ENCODE data around the gene SLC35F1.

DNA sequence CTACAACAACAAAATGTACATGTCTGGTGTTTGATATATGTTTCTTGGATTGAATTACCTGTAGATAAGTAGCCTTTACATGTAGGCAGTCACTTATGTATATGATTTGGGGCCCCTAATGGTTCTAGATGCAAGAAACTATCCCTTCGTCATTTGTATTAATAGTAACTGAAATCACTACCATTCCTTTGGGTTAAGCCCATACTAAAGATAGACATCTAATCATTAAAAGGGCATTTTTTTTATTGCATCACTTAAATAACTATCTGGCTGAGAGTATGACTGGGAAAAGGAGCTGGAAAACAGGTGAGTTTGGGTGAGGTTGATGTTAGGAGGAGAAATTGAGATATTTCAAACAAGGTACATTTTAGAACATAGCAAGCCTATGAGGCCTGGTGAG is 427.6 kb downstream of the SLC35F1 start:
- TF ChIP-seq CREB1 (IDR thresholded peaks at IDR 0.05; ENCODE audit: low read depth) (no peak), EP300 (IDR thresholded peaks at IDR 0.05; ENCODE audit: borderline replicate concordance) (no peak), ZBTB7A (IDR thresholded peaks at IDR 0.05; ENCODE audit: low read depth) (no peak), TEAD4 (IDR thresholded peaks at IDR 0.05) (no peak), YY1 (IDR thresholded peaks at IDR 0.05; ENCODE audit: low read depth) (no peak)
- TF ChIP-seq, protein P1, sequence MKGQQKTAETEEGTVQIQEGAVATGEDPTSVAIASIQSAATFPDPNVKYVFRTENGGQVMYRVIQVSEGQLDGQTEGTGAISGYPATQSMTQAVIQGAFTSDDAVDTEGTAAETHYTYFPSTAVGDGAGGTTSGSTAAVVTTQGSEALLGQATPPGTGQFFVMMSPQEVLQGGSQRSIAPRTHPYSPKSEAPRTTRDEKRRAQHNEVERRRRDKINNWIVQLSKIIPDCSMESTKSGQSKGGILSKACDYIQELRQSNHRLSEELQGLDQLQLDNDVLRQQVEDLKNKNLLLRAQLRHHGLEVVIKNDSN (IDR thresholded peaks at IDR 0.05): no peak

Measured in Ishikawa (cell line).